Panc1 (cell line): ENCODE results near the gene NSUN6. TPM values are rescaled to one million over a fixed set of nuclear protein-coding genes. Genes with fewer than 3 reads are reported as not detected.

Experiments used
- ATAC-seq: fragments of 200-7000 bp; cut with Tn5 transposase; 2 replicates; pipeline ENCODE4 v1.9.1; 2020; ENCODE audit warnings: mild to moderate bottlenecking, moderate library complexity
- BruUV-seq: library from RNA; stranded (reverse); fragments of 400-500 nt; replicated peaks from 2 replicates; lab custom pipeline; 2021; lab: Mats Ljungman, UMichigan
- CTCF ChIA-PET: fragments of 300-600 bp; sonication (Branson Sonifier 250); formaldehyde crosslinking; loops from one replicate; lab custom pipeline; 2022; ENCODE audit warnings: antibody characterized with exemption; lab: Charles Lee
- POLR2A ChIA-PET: fragments of 300-600 bp; sonication (Branson Sonifier 250); formaldehyde crosslinking; loops from one replicate; lab custom pipeline; 2022; ENCODE audit warnings: antibody characterized with exemption; lab: Charles Lee
- DNase-seq: peaks from one replicate; pipeline ENCODE4 v3.0.0-alpha.2; 2010; ENCODE audit warnings: low read depth, low spot score
- H3K27ac ChIP-seq: 2 replicates; pipeline ENCODE4 v1.5.1; 2011; ENCODE audit warnings: mild to moderate bottlenecking, low read length, inconsistent platforms
- H3K27me3 ChIP-seq: fragments of 200-500 bp; sonication (Bioruptor generic); 2 replicates; pipeline ENCODE4 v1.6.0; 2014; ENCODE audit warnings: low read length, inconsistent platforms; ENCODE audit not compliant: control insufficient read depth, insufficient read depth
- H3K36me3 ChIP-seq: fragments of 200-500 bp; sonication (Bioruptor generic); 2 replicates; pipeline ENCODE4 v1.5.1; 2014; ENCODE audit warnings: inconsistent platforms, mild to moderate bottlenecking, low read length, moderate library complexity; ENCODE audit not compliant: control insufficient read depth, insufficient read depth
- H3K4me1 ChIP-seq: 2 replicates; pipeline ENCODE4 v1.5.1; 2011; ENCODE audit warnings: inconsistent platforms, mild to moderate bottlenecking, low read length, moderate library complexity; ENCODE audit not compliant: control insufficient read depth, insufficient read depth
- H3K4me3 ChIP-seq, 2 experiments: 2 replicates each; pipeline ENCODE4 v1.5.1; 2011 to 2012; ENCODE audit warnings: low read depth in 2 of 2, low read length in 2 of 2, mild to moderate bottlenecking in 2 of 2, inconsistent platforms in 1 of 2, moderate library complexity in 1 of 2
- H3K9me3 ChIP-seq: fragments of 200-500 bp; sonication (Bioruptor generic); 2 replicates; pipeline ENCODE4 v1.5.1; 2014; ENCODE audit warnings: low read depth, mild to moderate bottlenecking, inconsistent platforms, low read length, moderate library complexity; ENCODE audit not compliant: control insufficient read depth, insufficient read depth
- CTCF ChIP-seq: fragments of 450-650 bp; IDR thresholded peaks from 2 replicates; pipeline ENCODE4 v1.5.1; 2017; ENCODE audit warnings: mild to moderate bottlenecking
- POLR2AphosphoS5 ChIP-seq: IDR thresholded peaks from 2 replicates; pipeline ENCODE4 v1.6.1; 2012; ENCODE audit warnings: mild to moderate bottlenecking, low read depth, low read length, moderate library complexity
- REST ChIP-seq, 2 experiments: IDR thresholded peaks; 2 replicates each; pipeline ENCODE4 v1.6.1; 2011 to 2012; ENCODE audit warnings: low read depth in 2 of 2, control low read depth in 1 of 2, low read length in 1 of 2, mild to moderate bottlenecking in 1 of 2, moderate library complexity in 1 of 2; ENCODE audit not compliant: insufficient read depth in 1 of 2
- SIN3A ChIP-seq: IDR thresholded peaks from 2 replicates; pipeline ENCODE4 v1.6.1; 2012; ENCODE audit warnings: low read depth, mild to moderate bottlenecking, low read length, moderate library complexity, borderline replicate concordance; ENCODE audit not compliant: insufficient read depth
- TCF7L2 ChIP-seq: IDR thresholded peaks from 2 replicates; pipeline ENCODE4 v1.6.1; 2011; ENCODE audit warnings: mild to moderate bottlenecking, low read depth, low read length, inconsistent platforms
- in situ Hi-C: cut with HindIII; loops from 2 replicates; pipeline ENCODE4 v1.10.0; 2016; ENCODE audit warnings: low sequenced_read_pairs, low pct_unique_long_range_greater_than_20kb
- intact Hi-C: fragments of 100-400 bp; cut with micrococcal nuclease; formaldehyde crosslinking; loops from one replicate; pipeline ENCODE4 v1.10.0; 2022; ENCODE audit not compliant: unreplicated experiment
- total RNA-seq: library from RNA; stranded (reverse); gene quantifications from one replicate; pipeline ENCODE4 v1.2.1, GENCODE V29; 2021; ENCODE audit not compliant: unreplicated experiment

The NSUN6 gene
- total RNA-seq, 1 experiment from 2014 or later: 4.3 TPM

- Histone ChIP-seq H3K9me3 (no peaks in the 10 kb centered on the region), H3K27me3 (no peaks in the 10 kb centered on the region), H3K27ac (no peak overlapping the region), H3K4me1 (no peaks in the 10 kb centered on the region), H3K4me3 (no peak overlapping the region), H3K36me3 (no peaks in the 10 kb centered on the region)
- TF ChIP-seq CTCF (no peak), REST (IDR thresholded peaks at IDR 0.05; ENCODE audit: insufficient read depth in 1 of 2, low read depth in 2 of 2, low read length in 1 of 2) (no peak), SIN3A (no peak), POLR2AphosphoS5 (no peak), TCF7L2 (no peak)
- DNase-seq (no peak), ATAC-seq (no peak)
- BruUV-seq: no TSS peak
- in situ Hi-C loops: no loop called here
- POLR2A ChIA-PET: no interaction called here
- intact Hi-C loops: no loop called here
- CTCF ChIA-PET: no interaction called here
Measured at GRCh38 chr10:18684416-18684815, 33.0 kb upstream of the NSUN6 start.

- no TSS peak for BruUV-seq
- in situ Hi-C loops: no loop called here
Measured at GRCh38 chr10:18683427-18683826, 32.0 kb upstream of the NSUN6 start.

More at GRCh38 chr10:18683427-18683826, 32.0 kb upstream of the NSUN6 start:
- ChIA-PET CTCF (no interaction called here), POLR2A (no interaction called here)
- Histone ChIP-seq H3K4me1 (no peaks in the 10 kb centered on the region), H3K36me3 (no peaks in the 10 kb centered on the region), H3K4me3 (no peak overlapping the region), H3K27me3 (no peaks in the 10 kb centered on the region), H3K27ac (no peak overlapping the region), H3K9me3 (no peaks in the 10 kb centered on the region)
- no peak for TF ChIP-seq TCF7L2
- no peak for TF ChIP-seq POLR2AphosphoS5
- TF ChIP-seq CTCF: no peak
- ATAC-seq (no peak), DNase-seq (no peak)
- intact Hi-C loops: no loop called here
